GM19239 (cell line): Measurements from ENCODE around the gene TBX21.
A peak's percentile ranks its signal among the peaks of the same experiment; 100 is the strongest.
"Not testable (repeated sequence)": the region's sequence is repeated elsewhere in the genome, so short reads cannot be mapped to it uniquely, and the experiment has no call there.

Experiments used
- DNase-seq: peaks from one replicate; pipeline ENCODE4 v3.0.0; 2011; ENCODE audit warnings: low spot score; ENCODE audit not compliant: insufficient read length
- FAIRE-seq: peaks from 2 replicates; lab custom pipeline; 2011; peaks lifted over from hg19 to GRCh38; lab: Jason Lieb, UNC

The TBX21 gene

DNA sequence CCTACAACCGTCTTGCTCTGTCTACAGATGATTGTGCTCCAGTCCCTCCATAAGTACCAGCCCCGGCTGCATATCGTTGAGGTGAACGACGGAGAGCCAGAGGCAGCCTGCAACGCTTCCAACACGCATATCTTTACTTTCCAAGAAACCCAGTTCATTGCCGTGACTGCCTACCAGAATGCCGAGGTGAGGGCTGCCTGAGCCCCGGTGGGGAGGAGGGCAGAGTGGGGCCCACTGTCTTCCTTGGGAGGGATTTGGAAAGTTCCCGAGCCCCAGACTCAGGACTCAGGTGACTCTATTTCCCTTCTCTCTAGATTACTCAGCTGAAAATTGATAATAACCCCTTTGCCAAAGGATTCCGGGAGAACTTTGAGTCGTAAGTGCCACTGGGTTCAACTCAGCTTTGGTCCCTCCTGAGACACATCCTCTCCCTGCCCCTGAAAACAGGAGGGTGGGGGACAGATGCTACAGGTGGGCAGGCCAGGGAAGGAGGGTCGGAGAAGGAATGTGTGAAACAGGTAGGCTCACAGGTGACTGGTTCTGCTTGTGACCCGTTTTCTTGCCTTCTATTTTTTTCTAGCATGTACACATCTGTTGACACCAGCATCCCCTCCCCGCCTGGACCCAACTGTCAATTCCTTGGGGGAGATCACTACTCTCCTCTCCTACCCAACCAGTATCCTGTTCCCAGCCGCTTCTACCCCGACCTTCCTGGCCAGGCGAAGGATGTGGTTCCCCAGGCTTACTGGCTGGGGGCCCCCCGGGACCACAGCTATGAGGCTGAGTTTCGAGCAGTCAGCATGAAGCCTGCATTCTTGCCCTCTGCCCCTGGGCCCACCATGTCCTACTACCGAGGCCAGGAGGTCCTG is 11.4 kb downstream of the TBX21 start:
- FAIRE-seq (no peak), DNase-seq (no peak)

DNA sequence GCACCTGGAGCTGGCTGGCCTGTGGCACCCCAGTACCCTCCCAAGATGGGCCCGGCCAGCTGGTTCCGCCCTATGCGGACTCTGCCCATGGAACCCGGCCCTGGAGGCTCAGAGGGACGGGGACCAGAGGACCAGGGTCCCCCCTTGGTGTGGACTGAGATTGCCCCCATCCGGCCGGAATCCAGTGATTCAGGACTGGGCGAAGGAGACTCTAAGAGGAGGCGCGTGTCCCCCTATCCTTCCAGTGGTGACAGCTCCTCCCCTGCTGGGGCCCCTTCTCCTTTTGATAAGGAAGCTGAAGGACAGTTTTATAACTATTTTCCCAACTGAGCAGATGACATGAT is 12.0 kb downstream of the TBX21 start:
- DNase-seq: no peak
- FAIRE-seq: no peak

DNA sequence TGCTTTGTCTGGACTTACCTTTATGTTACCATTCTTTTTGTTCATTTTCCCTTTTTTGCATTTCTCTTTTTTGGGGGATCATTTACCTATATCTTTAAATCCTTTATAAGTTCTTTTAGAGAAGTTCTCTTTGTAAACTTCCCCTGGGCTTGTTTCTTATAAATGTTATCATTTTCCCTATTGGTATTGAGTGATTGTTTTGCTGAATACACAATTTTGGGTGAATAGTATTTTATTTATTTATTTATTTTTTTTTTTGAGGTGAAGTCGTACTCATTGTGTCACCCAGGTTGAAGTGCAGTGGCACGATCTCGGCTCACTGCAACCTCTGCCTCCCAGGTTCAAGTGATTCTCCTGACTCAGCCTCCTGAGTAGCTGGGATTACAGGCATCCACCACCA is 18.4 kb downstream of the TBX21 start:
- DNase-seq: no peak
- FAIRE-seq: no peak

DNA sequence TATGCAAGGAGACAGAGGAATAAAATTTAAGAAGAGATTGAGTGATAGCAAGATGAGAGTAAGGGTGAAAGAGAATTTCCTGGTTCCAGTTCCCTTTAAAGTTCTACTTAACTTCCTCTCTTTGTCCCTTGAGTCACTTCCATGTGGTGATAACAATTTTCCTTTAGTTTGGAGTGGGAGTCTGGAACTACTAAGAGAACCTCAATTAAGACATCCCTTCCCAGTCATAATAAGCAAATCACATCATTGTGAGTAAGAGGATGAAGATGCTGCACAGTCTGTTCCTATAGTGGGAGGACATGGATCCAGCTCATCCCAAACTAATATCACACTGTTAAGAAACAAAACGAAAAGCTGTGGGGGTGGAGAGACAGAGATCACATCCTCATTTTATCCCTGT is 24.4 kb downstream of the TBX21 start:
- no peak for DNase-seq
- no peak for FAIRE-seq

DNA sequence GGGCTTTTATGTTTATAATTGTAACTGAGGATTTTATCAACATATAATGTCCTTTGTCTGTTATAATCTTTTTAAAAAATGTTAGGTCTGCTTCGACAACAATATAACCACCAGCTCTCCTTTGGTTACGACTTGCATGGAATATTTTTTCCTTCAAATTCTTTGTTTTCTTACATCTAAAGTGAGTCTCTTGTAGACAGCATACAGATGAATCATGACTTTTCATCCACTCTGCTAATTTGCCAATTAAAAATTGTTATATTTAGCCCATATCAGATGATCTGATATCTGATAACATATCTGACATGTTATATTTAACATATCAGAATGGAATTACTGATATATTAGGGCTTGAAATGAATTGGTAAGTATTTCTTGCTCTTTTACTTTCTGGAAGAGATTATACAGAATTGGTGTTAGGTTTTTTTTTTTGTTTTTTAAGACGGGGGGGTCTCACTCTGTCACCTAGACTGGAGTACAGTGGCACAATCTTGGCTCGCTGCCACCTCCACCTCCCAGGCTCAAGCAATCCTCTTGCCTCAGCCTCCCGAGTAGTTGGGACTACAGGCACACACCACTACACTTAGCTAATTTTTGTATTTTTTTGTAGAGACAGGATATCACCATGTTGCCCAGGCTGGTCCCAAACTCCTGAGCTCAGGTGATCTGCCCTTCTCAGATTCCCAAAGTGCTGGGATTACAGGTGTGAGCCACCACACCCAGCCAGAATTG is 27.5 kb downstream of the TBX21 start:
- FAIRE-seq: no peak

DNA sequence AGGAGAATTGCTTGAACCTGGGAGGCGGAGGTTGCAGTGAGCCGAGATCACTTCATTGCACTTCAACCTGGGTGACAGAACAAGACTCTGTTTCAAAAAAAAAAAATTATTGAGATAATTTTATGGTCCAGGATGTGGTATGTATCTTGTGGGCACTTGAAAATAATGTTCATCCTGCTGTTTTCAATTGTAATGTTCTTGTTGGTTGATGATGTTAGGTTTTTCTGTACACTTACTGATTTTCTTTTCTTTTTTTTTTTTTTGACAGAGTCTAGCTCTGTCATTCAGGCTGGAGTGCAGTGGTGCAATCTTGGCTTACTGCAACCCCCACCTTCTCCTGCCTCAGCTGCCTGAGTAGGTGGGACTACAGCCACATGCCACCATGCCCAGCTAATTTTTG is 29.7 kb downstream of the TBX21 start:
- FAIRE-seq: no peak
- DNase-seq: no peak

More for the DNA sequence above, 27.5 kb downstream of the TBX21 start:
- no peak for DNase-seq

DNA sequence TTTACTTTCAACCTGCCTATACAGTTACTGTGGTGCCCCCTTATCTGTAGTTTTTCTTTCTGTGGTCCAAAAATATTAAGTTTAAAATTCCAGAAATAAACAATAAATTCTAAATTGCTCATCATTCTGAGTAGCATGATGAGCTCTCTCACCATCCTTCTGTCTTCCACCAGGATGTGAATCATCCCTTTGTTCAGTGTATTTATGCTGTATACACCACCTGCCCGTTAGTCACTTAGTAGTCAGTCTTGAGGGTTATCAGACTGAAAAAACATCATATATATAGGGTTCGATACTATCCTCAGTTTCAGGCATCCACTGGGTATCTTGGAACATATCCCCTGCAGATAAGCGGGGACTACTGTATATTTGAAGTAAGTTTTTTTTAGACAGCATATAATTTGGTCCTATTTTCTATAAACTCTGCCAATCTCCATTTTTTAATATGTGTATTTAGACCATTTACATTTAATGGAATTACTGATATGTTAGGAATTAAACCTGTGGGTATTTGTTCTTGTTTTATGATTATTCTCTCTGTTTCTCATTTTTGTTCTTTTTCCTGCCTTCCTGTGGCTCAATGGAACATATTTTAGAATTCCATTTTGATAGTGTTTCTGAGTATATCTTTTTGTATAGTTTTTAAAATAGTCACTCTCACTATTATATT is 31.0 kb downstream of the TBX21 start:
- DNase-seq (no peak), FAIRE-seq (no peak)

DNA sequence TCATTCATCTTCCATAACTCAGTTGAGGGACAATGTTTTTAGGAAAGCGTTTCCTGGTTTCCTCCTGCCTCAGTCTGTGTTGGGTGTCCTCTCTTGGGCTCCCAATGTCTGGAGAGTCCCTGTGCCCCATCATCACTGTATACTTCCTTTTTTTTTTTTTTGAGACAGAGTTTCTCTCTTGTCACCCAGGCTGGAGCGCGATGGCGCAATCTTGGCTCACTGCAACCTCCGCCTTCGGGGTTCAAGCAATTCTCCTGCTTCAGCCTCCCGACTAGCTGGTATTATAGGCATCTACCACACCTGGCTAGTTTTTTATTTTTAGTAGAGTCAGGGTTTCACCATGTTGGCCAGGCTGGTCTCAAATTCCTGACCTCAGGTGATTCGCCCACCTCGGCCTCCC is 40.6 kb downstream of the TBX21 start:
- not testable (repeated sequence) for DNase-seq, FAIRE-seq

DNA sequence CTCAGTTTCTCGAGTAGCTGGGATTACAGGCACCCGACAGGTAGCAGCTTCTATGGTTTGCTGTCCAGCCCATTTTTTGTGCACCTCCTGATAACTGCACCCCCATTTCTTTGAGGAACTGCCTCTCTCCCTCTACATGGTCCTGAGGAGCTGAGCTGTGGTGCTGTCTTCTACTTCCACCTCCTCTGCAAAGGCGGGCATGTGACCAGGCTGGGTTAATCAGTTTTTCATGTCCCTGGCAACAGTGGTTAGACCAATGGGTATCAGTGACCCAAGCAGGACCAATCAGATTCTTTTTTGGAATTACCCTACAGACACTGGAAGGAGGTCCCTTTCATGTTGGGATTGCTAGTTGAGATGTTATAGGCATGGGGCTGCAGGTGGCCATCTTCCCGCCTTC is 41.3 kb downstream of the TBX21 start:
- DNase-seq (no peak), FAIRE-seq (no peak)

DNA sequence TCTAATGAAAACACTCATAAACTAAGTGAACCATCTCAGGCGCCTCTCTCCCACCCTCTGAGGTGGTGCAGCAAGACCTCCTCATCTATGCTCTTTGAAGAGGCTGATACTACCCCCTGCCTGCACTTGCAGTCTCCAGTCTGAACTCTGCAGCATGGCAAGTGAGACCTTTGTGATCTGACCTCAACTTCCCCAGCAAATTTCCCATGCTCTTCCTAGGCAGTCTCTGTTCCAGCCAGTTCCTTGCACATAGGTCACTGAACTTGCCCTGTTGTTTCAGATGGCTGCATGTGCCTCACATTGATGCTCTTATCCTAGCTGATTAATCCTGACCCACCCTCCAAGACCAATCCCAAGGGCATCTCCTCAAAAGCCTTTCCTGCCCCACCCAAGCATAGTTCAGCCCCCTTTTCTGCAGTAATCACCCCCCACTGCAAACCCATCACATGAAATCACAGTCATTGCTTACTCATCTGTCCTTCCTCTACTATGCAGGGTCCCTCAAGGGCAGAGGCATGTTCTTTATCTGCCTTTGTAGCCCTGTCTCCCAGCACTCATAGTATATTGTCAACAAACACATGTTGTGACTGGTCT is 42.0 kb downstream of the TBX21 start:
- FAIRE-seq: no peak
- DNase-seq: no peak

DNA sequence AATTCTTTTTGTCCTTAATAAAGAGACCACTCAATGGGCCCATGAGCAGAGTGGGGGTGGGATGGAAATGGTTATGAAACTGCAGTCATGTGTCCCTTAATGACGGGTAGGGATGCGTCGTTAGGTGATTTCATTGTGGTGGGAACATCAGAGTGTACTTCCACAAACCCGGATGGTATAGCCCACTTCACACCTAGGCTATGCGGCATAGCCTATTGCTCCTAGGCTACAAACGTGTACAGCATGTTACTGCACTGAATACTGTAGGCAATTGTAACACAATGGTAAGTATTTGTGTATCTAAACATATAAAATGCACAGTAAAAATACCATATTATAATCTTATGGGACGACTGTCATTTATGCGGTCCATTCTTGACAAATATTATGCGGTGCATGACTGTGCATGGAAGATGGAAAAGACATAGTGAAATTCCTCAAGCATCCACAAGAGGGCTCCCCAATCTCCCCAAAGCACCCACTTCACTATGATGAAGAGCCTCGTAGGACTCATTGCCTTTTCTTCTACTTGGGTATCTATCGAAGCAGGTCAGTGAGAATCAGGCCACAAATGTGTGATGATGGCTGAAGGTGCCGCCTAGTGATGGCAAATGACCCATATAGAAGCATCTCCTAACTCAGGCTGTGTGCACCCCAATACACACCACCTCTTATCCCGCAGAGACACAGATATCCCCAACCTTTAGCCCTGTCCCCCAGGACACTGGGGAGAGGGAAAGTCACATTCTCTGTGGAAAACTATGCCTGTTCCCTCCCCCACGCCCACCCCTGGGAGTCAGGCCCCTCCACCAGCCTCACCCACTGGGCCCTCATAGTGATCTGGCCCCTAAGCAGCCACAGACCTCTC is 43.5 kb downstream of the TBX21 start:
- DNase-seq (peak; percentile 67), FAIRE-seq (peak; percentile 87)

DNA sequence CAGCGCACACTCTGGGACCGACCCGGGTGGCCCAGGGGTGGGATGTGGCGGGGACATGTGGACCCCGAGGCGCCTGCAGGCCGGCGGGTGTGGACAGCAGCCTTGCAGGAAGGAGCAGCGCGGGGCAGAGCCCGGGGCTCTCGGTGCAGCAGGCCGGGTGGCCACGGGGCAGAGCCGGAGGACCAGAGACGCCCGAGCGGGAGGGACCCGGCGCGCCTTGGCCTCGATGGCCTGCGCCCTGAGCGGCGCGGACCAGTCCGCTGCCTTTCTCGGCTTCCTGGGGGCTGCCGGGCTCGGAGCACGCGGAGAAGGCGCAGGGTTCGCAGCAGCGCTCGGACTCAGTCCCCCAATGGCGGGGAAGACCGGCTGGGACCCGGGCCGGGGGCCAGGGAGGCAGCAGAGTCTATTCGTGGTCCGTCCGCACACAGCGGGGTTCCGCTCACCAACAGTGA is 45.2 kb downstream of the TBX21 start:
- FAIRE-seq: no peak
- DNase-seq: no peak

DNA sequence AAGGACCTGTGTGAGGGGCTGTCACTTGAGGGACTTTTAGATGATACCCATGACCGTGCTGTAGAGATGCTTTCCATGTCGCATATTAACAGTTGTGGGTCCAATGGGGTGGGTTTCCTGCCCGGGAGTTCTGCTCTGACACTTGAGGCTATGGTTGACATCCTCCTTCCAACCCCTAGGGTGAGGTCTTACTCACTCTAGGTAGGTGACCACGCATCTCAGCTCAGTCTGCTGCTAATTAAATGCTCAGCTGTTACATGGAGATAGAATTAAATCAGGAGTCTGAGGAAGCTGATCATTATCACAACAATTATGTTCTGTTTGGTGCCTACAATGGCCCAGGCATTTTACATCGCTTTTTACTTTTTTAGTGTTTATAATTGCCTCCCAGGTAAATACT is 48.4 kb downstream of the TBX21 start:
- no peak for DNase-seq
- no peak for FAIRE-seq

DNA sequence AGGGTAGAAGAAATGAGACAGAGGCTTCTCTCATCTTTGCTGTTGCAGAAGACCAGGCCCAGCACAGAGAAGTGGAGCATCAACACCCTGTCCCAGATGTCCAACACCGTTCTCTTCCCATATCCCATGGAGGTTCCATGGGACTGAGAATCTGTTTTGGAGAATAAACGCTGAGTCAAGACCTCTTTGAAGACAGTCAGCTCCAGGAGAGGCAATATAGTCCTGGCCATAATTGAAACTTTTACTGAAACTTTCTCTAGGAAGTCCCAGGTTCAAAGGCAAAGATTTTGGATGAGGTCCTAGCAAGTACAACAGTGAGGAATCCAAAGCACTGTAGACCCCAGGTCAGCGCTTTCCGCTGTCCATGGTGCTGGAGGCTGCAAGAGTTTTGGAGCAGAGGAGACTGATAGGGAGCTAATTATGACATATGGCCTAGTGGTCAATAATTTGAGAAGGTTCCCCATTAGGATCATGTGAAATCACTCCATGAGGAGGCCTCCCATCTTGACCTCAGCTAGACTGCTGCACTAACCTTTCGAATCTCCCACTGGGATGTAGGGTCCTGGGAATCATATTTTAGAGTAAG is 52.6 kb downstream of the TBX21 start:
- DNase-seq (no peak), FAIRE-seq (no peak)

DNA sequence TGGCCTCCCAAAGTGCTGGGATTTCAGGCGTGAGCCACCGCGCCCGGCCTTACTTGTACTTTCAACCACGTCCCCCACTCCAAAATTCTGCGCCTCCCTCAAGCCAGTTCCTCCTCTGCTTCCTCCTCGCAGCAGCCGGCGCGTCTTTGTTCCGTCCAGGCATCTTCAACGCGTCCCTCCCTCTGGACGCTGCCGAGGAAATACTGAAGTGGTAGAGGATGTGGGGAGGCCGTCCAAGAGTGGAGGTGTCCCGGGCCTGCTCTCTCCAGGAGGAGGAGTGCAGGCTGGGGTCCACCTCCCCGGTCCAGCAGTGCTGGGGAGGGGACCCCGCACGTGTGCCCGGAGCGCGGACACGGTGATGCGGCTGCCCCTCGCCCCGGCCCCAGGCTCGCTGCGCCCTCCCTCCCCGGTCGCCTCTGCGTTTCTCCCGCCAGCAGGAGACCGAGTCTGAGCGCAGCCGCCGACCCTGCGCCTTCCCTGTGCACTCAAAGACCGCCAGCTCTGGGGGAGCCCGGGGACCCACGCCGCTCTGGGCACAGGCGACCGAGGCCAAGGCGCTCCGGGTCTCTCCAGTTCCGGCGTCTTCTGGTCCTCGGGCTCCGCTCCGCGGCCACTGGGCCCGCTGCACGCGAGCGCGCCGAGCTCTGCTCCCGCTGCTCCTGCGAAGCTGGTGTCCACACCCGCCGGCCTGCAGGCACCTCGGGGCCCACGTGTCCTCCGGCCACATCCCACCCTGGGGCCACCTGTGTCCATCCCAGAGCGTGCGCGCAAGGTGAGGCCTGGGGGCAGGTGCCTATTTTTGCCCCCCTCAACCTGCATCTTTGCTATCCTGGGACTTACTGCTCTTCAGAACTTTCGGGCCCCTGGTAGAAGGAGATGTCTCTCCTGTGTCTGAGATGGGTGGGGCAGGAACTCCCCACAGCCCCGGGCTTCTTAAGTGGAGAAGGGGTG is 56.9 kb downstream of the TBX21 start:
- FAIRE-seq (no peak), DNase-seq (peak; percentile 60)

DNA sequence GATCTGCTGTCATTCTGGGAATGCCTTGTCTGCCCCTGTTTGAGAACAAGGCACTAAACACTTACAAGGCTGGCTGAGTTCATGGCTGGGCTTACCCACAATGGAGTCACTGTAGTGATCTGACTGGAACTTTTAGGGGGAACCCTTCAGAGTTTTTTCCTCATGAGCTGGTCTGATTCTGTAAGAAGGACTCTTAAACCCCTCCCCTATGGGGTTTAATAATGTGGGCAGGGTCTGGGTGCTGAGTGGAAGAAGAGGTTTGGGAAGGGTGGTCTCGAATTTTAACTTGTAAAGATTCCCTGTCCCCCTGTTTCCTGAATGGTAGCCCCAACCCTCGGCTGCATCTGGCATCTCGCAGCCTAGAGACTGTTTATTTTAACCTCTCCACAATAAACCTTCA is 58.0 kb downstream of the TBX21 start:
- DNase-seq (no peak), FAIRE-seq (no peak)

DNA sequence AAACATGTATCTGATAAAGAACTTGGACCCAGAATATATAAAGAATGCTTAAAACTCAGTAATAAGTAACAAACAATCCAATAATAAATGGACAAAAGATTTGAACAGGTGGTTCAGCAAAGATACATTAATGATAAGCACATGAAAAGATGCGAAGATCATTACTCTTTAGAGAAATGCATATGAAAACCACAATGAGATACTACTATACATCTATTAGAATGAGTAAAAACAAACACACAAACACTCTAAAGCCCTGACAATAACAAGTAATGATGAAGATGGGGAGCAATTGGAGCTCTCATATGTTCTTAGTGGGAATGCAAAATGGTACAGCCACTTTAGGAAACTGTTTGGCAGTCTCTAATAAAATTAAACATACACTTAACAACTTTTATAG is 59.4 kb downstream of the TBX21 start:
- FAIRE-seq: no peak
- no peak for DNase-seq

DNA sequence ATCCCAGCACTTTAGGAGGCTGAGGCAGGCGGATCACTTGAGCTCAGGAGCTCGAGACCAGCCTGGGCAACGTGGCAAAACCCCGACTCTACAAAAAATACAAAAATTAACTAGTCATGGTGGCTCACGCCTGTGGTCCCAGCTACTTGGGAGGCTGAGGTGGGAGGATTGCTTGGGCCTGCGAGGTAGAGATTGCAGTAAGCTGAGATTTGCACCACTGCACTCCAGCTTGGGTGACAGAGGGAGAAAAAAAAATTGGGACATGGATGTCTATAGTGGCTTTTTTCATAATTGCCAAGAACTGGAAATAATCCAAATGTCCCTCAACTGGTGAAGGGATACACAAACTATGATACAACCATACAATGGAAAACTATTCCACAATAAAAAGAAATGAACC is 59.9 kb downstream of the TBX21 start:
- no peak for DNase-seq
- no peak for FAIRE-seq
